ENCODE results near the gene RAMP3.

RAMP3 gene

DNA sequence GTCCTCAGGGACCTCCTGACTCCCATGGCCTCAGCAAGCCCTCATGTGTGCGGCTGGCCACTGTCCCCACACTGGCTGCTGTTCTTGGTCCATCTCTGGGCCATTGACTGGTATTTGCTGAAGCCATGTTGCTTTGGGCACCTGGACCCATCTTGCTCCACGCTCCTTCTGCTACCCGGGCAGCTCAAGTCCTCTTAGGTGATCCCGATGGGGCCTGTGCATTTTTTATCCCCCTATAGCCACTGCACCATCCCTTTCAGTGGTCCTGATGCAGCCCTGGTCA is 16.7 kb downstream of the RAMP3 start:
- DNase-seq, result peak in 1 of 2 donors; percentile 25
- TF ChIP-seq, protein P1, sequence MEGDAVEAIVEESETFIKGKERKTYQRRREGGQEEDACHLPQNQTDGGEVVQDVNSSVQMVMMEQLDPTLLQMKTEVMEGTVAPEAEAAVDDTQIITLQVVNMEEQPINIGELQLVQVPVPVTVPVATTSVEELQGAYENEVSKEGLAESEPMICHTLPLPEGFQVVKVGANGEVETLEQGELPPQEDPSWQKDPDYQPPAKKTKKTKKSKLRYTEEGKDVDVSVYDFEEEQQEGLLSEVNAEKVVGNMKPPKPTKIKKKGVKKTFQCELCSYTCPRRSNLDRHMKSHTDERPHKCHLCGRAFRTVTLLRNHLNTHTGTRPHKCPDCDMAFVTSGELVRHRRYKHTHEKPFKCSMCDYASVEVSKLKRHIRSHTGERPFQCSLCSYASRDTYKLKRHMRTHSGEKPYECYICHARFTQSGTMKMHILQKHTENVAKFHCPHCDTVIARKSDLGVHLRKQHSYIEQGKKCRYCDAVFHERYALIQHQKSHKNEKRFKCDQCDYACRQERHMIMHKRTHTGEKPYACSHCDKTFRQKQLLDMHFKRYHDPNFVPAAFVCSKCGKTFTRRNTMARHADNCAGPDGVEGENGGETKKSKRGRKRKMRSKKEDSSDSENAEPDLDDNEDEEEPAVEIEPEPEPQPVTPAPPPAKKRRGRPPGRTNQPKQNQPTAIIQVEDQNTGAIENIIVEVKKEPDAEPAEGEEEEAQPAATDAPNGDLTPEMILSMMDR (IDR thresholded peaks at IDR 0.05), result no peak
- intact Hi-C loops (cut with DNase I; ENCODE audit: low total_unique reads), result loop anchor here (5.0 kb wide), 1 partner anchor 428 kb away; no protein-coding TSS in a partner anchor
- Histone ChIP-seq H3K36me3 (no peaks in the 10 kb centered on the region), H3K27me3 (peaks cover 0 to 19% of the 10 kb centered on the region in 2 donors), H3K4me3 (no peak overlapping the region), H3K27ac (no peak overlapping the region), H3K9me3 (no peaks in the 10 kb centered on the region), H3K4me1 (no peaks in the 10 kb centered on the region)

DNA sequence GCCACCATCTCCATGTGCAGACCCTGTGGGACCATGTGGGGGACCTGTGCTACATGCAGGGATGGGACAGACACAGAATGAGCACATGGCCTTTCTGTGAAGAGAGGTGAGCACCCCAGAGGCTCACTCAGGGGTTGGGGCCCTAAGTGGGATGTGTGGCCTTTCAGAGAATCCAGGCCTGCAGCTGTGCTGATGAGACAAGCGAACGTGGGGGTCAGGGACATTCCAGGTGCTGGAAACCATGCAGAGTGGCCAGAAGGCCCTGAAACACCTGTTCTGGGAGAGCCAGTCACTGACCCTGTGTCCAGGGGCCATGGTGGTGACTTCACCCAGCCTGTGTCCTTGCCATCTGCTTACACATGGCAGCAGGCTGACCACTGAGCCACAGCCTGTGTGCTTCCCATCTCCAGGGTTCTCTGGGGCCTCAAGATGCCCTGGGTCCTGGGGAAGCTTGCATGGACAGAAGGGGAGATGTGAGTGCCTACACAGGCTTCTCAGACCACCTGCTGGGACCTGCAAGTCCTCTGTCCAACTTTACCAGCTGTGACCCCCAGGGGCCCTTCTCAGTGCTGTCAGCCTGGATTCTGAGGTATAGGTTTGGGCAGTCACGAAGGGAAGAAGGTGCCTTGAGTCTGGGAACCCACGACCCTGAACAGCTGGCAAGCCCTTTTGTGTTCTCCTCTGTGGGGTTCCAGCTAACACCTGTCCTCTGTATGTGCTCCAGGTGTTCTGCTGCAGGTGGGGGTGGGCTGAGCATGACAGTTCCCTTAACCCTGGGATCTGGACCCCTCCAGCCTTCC is 17.6 kb downstream of the RAMP3 start:
- no peaks in the 10 kb centered on the region for H3K9me3 ChIP-seq
- H3K4me3 ChIP-seq, result no peak overlapping the region
- no peaks in the 10 kb centered on the region for H3K36me3 ChIP-seq
- TF ChIP-seq, protein P1 (IDR thresholded peaks at IDR 0.05), result no peak
- DNase-seq, result peak in 1 of 2 donors; percentile 59
- H3K27ac ChIP-seq, result no peak overlapping the region
- H3K27me3 ChIP-seq, result peaks cover 0 to 22% of the 10 kb centered on the region in 2 donors
- no peaks in the 10 kb centered on the region for H3K4me1 ChIP-seq
- intact Hi-C loops (cut with DNase I; ENCODE audit: low total_unique reads), result loop anchor here (5.0 kb wide), 1 partner anchor 427 kb away; no protein-coding TSS in a partner anchor

DNA sequence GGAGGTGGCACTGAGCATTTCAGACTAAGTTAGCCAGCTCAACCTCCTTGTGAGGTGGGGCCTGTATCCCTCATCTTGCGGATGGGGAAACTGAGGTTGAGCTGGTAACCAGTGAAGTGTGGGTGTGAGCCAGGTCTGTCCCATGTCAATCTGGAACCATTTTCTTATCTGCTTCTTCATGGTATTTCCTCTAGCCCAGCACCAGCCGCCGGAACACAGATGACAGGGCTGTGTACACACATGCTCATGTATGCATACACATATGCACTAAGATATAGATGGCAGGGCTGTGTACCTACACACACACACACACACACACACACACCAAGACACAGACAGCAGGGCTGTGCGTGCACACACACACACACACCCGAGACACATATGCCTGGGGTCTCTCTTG is 18.5 kb downstream of the RAMP3 start:
- DNase-seq, result peak in 1 of 2 donors; percentile 9
- intact Hi-C loops (cut with DNase I; ENCODE audit: low total_unique reads), result no loop called here
- Histone ChIP-seq H3K9me3 (no peaks in the 10 kb centered on the region), H3K27ac (no peak overlapping the region), H3K4me3 (no peak overlapping the region), H3K36me3 (no peaks in the 10 kb centered on the region), H3K4me1 (no peaks in the 10 kb centered on the region), H3K27me3 (peaks cover 0 to 22% of the 10 kb centered on the region in 2 donors)
- TF ChIP-seq, protein P1 (IDR thresholded peaks at IDR 0.05), result no peak

DNA sequence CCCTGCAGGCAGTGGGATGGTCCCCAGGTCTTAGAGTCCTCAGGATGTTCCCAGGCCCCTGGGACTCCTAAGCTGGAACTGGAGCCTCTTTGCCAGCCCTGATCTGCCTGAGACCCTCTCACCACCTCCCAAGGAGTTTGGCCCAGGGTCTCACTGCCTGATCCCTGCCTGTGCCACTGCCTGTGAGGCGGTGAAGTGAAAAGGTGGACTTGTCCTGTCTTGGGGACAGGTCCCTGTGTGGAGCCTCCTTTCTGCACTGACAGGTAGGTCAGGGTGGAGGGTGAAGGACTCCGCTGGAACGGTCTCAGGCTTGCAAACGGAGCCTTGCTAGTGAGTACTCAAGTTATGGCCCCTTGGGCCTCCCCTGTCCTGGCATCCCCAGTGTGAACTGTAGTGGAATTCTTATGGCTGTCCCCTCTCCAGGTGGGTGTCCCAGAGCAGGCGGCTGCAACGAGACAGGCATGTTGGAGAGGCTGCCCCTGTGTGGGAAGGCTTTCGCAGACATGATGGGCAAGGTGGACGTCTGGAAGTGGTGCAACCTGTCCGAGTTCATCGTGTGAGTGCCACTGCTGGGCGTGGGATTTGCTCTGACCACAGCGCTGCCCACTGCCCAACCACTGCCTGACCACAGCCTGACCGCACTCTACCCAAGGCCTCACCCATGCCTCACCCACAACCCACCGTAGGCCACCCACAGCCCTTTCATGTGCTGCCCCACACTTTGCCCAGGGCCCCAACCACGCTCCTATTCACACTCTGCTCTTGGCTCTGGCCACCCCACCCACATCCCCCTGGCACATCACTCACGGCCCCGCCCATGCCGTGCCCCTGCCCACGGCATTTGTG is 19.5 kb downstream of the RAMP3 start:
- TF ChIP-seq, protein P1 (IDR thresholded peaks at IDR 0.05), result no peak
- no peak overlapping the region for H3K27ac ChIP-seq
- no peaks in the 10 kb centered on the region for H3K36me3 ChIP-seq
- intact Hi-C loops (cut with DNase I; ENCODE audit: low total_unique reads), result no loop called here
- no peaks in the 10 kb centered on the region for H3K4me1 ChIP-seq
- peak in 1 of 2 donors; percentile 48 for DNase-seq
- H3K4me3 ChIP-seq, result no peak overlapping the region
- H3K9me3 ChIP-seq, result no peaks in the 10 kb centered on the region
- peaks cover 0 to 22% of the 10 kb centered on the region in 2 donors for H3K27me3 ChIP-seq

DNA sequence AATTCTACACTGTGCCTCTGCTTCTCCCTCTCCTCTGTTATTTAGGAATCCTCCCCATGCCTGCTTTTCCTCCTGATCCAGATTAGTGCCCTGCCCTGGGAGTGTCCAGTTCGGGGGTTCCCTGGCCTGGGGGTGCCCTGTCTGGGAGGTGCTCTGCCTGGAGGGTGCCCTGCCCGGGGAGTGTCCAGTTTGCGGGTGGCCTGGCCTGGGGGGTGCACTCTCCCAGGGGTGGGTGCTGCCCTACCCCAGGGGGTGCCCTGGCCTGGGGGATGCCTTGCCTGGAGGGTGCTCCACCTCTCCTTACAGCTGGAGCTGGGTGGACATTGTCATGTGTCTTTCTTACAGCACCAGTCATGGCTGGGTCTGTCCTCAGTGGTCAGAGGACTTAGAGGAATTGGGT is 20.2 kb downstream of the RAMP3 start:
- no peaks in the 10 kb centered on the region for H3K4me1 ChIP-seq
- no peaks in the 10 kb centered on the region for H3K36me3 ChIP-seq
- TF ChIP-seq, protein P1 (IDR thresholded peaks at IDR 0.05), result no peak
- peak in 1 of 2 donors; percentile 59 for DNase-seq
- intact Hi-C loops (cut with DNase I; ENCODE audit: low total_unique reads), result no loop called here
- H3K27ac ChIP-seq, result no peak overlapping the region
- H3K4me3 ChIP-seq, result no peak overlapping the region
- H3K9me3 ChIP-seq, result no peaks in the 10 kb centered on the region
- peaks cover 0 to 22% of the 10 kb centered on the region in 2 donors for H3K27me3 ChIP-seq
